ENCODE data around the gene ATE1.

DNA sequence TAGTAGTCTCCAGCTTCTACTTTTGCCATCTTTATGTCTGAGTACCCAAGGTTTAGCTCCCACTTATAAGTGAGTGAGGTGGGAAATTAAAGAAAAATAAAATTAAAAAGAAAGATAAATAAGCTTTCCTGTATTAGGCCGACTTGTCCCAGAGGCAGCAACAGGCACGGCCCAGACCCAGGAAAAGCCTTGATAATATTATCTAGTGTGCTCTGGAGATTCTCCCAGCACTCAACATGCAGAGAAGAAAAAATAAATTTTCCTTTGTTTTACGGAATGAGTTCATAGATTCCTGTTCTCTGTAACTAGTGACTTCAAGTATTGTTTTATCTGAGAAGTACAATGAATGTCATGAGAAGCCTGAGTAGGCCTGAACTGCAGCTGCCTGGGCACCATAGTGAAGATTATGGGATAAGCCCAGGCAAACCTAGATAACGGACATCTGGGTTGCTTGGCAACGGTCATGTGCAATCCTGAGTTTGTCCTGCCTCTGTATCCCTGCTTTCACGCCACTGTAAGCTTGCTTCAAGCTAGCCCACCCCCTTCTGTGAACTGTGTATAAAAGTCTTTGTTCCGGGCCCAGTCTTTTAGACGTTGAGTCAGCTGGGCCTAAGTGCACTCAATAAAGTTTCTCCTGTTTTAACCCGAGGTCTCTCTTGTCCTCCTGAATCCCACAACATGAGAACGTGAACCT is 6.4 kb downstream of the ATE1 start:
- TF ChIP-seq ARNT (IDR thresholded peaks at IDR 0.05) (no peak), SP1 (IDR thresholded peaks at IDR 0.05) (no peak)

Data from HEK293T (cell line).